ENCODE measurements around the gene UFL1. TPM values are rescaled to one million over a fixed set of nuclear protein-coding genes. Genes with fewer than 3 reads are reported as not detected.
"Not testable (repeated sequence)": the region's sequence is repeated elsewhere in the genome, so short reads cannot be mapped to it uniquely, and the experiment has no call there.

The UFL1 gene
- total RNA-seq, result 45.5 TPM

DNA sequence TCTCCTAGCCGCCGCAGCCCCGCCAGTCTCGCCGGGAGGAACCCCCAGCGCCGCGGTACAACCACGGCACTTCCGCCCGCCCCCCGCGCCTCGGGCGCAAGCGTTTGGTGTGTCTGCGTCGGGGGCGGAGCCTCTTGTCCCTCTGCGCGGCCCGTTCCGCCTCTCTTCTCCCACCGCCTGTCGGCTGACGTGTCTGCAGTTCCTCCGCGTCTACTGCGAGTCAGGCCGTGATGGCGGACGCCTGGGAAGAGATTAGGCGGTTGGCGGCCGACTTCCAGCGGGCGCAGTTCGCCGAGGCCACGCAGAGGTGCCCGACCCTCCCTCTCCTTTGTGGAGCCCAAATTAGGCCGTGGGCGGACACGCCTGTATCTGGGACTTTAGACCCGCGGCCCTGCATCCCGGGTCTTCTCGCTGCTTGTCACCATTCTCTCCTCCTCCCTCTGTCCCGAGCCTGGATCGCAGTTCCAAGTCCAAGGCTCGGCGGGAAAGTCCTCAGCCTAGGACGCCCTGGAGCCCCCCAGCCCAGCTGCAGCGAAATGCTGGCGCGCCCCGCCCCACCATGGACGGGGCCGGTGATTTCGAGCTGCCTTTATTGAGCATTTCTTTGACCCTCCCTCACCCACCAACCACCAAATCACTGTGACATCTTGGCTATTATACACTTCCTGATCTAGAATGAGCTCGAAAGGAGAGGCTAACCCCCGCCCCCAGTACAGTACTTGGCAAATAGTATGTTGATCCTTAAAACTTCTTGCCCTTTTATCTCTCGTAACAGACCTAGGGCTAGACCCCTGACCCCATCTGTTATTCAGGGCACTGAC, at the start of gene UFL1:
UFL1 (plus strand) TSS at position 163 of the 821 bp plus-strand sequence; CDS start at position 231, 68 bp downstream.
- DNase-seq, result peak; percentile 98

DNA sequence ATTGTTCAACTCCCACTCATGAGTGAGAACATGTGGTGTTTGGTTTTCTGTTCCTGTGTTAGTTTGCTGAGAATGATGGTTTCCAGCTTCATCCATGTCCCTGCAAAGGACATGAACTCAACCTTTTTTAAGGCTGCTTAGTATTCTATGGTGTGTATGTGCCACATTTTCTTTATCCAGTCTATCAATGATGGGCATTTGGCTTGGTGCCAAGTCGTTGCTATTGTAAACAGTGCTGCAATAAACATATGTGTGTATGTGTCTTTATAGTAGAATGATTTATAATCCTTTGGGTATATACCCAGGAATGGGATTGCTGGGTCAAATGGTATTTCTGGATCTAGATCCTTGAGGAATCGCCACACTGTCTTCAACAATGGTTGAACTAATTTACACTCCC, 49.3 kb upstream of the UFL1 start:
- not testable (repeated sequence) for DNase-seq

DNA sequence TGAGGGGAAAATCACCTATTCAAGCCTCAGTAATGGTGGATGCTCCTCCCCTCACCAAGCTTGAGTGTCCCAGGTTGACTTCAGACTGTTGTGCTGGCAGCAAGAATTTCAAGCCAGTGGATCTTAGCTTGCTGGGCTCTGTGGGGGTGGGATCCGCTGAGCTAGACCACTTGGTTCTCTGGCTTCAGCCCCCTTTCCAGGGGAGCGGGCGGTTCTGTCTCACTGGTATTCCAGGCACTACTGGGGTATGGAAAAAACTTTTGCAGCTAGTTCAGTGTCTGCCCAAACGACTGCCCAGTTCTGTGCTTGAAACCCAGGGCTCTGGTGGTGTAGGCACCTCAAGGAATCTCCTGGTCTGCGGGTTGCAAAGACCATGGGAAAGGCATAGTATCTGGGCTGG, 42.9 kb upstream of the UFL1 start:
- no peak for DNase-seq

DNA sequence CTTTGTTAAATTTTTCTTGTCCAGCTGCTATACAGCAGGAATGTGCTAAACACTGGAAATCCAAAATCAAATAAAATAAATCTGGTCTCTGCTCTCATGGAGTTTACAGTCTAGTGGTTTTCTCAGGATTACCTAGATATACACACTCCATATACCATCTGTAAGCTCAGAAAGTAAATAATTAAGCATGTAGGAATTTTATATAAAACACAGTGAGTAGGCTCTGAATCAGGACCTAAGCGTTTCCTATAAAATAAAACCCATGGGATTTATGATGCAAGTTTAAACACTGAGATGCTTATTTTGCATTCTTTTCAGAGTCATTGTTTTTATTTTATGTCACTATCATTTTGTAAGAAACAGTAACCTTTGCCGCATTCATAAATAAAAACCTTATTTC, 29.7 kb upstream of the UFL1 start:
- no peak for DNase-seq

DNA sequence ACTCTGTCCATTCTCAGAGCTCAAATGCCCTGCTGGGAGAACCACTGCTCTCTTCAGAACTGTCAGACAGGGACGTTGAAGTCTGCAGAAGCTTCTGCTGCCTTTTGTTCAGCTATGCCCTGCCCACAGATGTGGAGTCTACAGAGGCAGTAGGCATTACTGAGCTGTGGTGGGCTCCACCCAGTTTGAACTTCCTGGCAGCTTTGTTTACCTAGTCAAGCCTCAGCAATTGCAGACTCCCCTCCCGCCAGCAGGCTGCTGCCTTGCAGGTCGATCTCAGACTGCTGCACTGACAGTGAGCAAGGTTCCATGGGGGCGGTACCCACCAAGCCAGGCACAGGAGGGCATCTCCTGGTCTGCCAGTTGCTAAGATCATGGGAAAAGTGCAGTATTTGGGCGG, 21.8 kb upstream of the UFL1 start:
- no peak for DNase-seq

DNA sequence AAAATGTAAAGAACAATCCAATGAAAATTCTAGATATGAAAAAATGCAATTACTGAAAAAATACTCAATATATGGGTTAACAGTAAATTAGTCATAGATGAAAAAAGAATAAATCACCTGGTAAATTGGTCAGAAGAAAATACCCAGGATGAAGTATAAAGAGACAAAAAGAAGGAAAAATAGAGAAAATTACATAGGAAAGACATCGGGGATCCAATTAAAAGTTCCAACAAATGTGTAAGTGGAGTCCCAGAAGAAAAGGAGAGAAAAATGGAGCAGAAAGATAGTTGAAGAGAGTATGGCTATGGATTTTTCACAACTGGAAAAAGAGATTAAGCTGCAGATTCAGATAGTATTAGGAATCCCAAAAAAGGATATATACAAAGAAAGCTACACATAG, 18.7 kb upstream of the UFL1 start:
- no peak for DNase-seq

DNA sequence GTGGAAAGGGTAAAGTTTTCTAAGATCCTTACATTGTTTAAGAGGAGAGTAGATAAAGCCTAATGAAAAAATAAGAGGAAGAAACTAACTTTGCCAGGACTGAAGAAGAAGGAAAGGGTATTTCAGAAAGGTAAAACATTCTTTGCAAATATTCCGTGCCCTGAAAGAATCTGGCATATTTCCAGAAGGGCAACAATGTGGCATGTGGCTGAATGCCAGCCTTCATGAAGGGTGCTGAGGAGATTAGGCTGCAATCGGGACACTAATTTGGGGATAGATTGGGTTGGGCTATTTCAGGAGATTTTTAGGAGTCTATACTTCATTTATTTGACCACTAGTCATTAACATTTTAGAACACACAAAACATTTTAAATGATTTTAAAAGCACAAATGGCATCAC, 16.2 kb upstream of the UFL1 start:
- DNase-seq, result no peak

DNA sequence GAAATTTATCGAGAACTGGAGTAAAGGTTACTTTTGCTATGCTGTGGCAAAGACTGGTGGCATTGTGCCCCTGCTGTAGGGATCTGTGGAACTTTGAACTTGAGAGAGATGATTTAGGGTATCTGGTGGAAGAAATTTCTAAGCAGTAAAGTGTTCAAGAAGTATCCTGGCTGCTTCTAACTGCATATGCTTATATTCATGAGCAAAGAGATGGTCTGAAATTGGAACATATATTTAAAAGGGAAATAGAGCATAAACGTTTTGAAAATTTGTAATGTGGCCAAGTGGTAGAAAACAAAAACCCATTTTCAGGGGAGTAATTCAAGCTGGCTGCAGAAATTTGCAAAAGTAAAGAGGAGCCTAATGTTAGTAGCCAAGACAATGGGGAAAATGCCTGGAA, 12.3 kb upstream of the UFL1 start:
- no peak for DNase-seq

DNA sequence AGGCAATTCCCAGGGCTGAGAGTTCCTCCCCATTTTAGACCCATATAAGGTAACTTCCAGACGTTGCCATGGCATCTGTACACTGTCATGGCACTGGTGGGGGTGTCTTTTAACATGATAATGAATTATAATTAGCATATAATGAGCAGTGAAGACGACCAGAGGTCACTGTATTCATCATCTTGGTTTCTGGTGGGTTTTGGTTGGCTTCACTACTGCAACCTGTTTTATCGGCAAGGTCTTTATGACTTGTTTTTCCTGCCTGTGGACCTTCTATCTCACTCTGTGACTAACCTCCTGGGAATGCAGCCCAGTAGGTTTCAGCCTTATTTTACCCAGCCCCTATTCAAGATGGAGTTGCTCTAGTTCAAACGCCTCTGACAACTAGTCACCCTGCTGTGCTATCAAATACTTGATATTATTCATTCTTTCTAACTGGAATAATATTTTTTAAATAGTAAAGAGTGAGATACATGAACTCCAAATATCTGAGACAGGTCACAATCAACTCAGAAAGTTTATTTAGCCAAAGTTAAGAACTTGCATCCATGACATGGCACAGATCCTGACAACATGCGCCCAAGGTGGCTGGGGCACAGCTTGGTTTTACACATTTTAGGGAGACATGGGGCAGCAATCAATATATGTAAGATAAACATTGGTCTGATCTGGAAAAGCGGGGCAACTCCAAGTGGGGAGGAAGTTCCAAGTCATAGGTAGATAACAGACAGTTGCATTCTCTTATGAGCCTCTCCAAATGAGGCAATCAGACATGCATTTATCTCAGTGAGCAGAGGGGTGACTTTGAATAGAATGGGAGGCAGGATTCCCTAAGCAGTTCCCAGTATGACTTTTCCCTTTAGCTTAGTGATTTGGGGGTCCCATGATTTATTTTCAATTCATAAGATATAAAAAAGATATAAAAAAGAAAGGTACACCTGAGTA, 1.2 kb upstream of the UFL1 start:
- DNase-seq, result peak; percentile 17

DNA sequence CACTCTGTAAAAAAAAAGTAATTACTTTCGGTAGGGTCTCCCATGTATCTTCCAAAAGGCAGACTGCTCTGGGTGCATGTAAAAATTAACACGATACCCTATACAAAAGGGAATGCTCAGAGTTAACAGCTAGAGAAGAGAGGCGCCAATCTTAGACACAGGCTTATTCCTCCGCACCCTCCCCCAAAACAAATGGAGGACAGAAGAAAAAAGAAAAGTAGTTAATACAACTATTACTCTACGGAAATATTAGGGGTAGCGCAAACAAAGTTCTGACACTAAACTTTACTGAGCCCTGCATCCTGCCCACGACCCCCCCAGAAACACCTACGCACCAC, 331 bp upstream of the UFL1 start:
- DNase-seq, result no peak

DNA sequence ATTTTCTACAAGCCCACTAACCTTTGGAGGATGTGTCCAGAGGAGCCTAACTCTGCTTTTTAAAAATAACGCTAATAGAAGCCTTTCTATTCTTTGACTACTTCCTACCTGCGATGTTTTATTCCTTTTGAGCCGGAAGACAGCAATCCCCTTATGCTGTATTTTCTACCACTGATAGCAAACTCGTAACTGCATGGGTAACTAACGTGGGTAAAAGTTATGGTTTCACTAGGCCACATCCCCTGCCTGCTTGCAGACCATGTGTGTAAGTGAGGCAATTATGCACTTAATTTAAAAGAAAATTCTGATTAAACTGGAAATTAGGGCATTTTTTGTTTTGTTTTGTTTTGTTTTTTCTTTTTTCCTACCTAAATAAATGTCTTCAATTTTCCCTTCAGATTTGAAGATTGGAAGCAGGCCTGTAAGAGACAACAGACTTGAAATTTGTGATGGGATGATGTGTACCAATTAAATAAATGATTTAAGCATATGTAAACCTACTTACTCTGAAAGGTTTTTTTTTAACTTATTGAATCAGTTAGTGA, 931 bp downstream of the UFL1 start:
- peak; percentile 53 for DNase-seq

DNA sequence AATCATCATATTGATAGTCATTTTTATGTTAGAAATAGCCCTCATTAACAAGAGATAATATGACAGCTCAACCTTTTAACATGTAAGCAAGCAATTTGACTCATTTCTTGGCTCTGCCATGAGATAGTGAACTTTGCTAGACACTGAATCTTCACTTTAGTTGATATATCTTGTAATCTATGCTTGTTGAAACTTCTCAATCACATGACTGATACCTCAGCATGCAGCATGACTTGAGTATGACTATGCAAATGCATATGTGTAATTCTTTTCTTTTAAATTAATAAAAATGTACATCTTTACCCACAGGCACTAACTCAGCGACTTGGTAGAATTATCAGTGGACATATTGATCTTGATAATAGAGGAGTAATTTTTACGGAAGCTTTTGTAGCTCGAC, 6.6 kb downstream of the UFL1 start:
- DNase-seq, result no peak

DNA sequence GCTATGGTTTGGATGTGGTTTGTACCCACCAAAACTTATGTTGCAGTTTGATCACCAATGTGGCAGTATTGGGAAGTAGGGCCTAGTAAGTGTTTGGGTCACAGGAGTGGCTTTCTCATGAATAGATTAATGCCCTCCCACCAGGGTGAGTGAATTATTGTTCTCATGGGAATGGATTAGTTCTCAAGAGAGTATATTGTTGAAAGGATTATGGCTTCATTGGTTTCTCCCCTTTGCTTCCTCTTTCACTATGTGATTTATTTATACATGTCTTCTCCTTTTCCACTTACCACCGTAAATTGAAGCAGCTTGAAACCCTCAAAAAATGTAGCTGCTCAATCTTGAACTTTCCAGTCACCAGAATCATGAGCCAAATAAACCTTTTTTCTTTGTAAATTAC, 10.8 kb downstream of the UFL1 start:
- DNase-seq, result no peak

DNA sequence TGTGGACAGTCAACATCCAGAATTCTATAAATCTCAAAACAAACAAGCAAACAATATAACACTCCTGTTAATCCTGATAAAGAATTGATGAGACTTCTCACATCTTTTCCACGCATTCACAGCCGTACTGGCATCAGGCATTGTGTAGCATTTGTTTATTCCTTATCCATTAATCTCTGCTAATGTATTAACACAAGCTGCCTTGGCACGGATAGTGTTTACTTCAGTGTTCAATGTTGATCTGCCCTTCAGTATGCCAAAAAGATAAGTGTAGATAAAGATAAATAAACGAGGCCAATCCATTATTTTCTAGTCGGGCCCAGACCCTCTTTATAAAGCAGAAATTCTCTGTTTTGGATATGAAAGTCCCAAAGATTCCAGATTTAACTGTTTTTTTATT, 16.1 kb downstream of the UFL1 start:
- no peak for DNase-seq

DNA sequence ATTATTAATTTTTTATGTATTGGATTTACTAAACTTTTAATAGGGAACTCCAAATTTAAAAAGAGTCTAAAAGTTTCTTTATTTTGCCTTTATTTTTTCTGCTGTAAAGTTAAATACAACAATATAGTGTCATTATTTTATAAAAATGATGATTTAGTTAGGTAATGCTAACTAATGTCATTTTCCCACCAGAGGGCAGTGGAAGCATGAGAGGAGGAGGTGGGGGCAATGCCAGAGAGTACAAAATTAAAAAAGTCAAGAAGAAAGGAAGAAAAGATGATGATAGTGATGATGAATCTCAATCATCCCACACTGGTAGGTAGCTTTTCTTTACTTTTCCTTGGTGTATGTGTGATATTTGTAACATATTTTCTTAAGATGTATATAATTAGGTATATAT, 21.1 kb downstream of the UFL1 start:
- peak; percentile 23 for DNase-seq

DNA sequence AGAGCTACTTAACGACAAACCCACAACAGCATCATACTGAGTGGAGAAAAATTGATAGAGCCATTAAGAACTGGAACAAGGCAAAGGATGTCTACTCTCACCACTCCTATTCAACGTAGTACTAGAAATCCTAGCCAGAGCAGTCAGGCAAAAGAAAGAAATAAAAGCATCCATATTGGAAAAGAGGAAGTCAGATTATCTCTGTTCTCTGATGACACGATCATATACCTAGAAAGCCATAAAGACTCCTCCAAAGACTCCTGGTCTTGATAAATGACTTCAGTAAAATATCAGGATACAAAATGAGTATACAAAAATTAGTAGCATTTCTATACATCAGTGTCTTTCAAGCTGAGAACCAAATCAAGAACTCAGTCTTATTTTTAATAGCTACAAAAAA, 24.3 kb downstream of the UFL1 start:
- no peak for DNase-seq

DNA sequence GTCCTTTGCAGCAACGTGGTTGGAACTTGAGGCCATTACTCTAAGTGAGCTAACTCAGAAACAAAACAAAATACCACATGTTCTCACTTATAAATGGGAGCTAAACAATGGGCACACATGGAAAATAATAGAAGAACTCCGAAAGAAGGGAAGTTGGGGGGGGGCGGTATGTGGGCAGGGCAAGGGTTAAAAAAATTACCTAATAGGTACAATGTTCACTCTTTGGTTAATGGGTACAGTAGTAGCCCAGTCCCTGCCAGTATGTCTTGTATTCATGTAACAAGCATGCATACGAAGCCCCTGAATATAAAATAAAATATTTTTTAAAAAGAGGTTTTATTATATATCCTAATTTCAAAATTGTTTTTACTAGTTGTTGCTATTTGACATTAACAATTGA, 26.0 kb downstream of the UFL1 start:
- no peak for DNase-seq

DNA sequence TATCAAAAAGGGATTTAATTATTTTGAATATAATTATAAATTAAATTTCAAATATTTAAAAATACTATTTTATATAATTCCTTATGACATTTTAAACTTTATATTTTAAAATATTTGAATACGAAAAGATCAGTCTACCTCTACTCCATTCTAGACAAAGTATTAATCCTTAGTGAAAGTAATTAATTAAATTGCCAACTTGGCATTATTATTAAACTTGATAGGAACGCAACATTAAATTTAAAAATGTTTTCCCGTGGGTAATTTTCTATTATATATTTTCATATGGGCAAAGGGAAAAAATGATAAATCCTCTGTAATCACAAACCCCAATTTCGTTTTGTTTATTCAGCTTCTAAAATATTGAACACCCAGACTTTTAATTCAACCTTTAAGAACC, 33.0 kb downstream of the UFL1 start:
- DNase-seq, result no peak

DNA sequence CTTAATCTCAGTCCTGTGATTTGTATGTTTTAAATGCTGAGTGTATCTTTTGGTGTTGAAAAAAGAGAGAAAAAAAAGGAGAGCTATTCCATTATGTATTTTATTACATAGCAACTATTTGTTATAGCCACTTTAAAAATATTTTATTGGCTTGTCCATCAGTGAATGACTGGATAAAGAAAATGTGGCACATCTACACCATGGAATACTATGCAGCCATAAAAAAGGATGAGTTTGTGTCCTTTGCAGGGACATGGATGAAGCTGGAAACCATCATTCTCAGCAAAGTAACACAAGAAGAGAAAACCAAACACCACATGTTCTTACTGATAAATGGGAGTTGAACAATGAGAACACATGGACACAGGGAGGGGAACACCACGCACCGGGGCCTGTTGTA, 38.1 kb downstream of the UFL1 start:
- not testable (repeated sequence) for DNase-seq

DNA sequence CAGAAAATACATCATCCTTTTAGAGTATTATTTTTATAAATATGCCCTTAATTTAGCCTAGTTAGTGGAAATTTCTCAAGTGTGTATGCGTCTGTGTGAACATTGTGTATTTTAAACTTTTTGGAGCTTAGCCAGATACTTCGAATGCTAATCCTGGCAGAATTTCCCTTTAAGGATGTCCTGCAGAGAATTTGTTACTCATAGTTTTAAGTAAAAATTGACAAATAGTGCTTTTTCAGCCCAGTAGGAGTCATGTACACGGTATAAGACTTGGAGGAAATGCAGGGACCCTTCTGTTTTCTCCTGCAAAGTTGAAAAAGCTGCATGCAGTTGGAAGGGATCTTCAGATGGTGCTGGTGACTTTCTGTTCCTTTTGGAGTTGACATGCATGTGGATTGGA, 41.3 kb downstream of the UFL1 start, which contains the start of gene FHL5:
FHL5 (plus strand) TSS at position 243 of the 400 bp plus-strand sequence. CDS start 40,486 bp downstream, outside the sequence.
- no peak for DNase-seq

DNA sequence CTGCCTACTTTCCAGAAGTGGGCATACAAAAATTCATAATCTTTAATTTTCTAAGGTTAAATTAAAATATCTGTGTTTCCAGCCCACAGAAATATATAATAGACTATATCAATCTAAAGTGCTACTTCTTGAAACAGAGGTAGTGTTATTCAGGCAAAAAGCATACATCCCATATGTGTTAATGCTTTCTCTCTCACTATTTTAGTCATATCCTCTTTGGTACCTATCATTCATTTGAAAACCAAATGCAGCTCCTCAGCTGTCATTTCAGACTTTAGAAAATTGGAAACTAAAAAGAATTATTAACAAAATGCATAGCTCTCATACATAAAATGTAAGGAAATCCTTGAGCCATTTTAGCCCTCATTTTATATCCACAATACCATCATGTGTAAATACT, 42.2 kb downstream of the UFL1 start:
- DNase-seq, result no peak

DNA sequence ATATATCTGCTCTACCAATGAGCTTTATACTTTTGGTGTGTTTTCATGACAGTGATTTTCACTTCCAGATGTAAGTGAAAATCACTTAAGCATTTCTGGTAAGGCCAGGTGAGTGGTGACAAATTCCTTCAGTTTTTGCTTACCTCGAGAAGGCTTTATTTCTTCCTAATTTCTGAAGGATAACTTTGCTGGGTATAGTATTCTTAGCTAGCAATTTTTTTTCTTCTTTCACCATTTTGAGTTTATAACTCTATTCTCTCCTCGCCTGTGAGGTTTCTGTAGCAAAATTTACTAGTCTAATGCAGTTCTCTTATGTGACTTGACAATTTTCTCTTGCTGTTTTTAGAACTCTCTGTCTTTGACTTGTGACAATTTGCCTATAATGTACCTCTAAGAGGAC, 48.4 kb downstream of the UFL1 start:
- no peak for DNase-seq

DNA sequence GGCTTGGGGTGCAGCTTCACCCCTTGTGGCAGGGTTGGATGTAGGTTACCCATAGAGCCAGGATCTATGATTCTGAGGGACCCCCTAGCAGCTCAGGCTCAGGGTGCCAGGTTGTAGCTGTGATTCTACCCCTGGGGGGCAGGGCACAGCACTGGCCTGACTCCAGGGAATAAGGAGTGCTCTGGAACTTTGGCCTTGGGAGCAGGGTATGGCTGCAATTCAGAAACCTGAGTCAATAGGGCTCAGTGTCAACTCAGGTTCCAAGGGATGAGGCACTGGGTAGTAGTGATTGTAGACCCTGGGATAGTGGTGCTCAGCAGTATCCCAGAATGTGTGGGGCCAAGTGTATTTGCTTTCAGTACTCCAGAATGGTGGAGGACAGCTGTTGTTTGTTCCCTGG, 49.9 kb downstream of the UFL1 start:
- DNase-seq, result no peak
